SU-DHL-6 (cell line): ENCODE data around the gene ARHGAP28.
"Not testable (repeated sequence)": the region's sequence is repeated elsewhere in the genome, so short reads cannot be mapped to it uniquely, and the experiment has no call there.

Experiments
- H2AFZ ChIP-seq: fragments of 200-600 bp; sonication (generic); 2 replicates; pipeline ENCODE4 v1.6.1; 2014; ENCODE audit warnings: low read depth, mild to moderate bottlenecking, moderate library complexity, mixed read lengths, antibody characterized with exemption, low read length; ENCODE audit not compliant: severe bottlenecking
- H3F3A ChIP-seq: fragments of 200-600 bp; shearing (Covaris generic); 2 replicates; pipeline ENCODE4 v1.6.0; 2016; ENCODE audit warnings: antibody characterized with exemption, mild to moderate bottlenecking; ENCODE audit not compliant: insufficient read depth
- H3K27ac ChIP-seq: fragments of 200-600 bp; sonication (generic); 2 replicates; pipeline ENCODE4 v1.5.1; 2016; ENCODE audit warnings: low read depth, mild to moderate bottlenecking, low read length, moderate library complexity, mixed read lengths
- H3K27me3 ChIP-seq: fragments of 200-600 bp; sonication (generic), shearing (Covaris generic); 2 replicates; pipeline ENCODE4 v1.6.0; 2014; ENCODE audit warnings: mild to moderate bottlenecking, low read length
- H3K36me3 ChIP-seq: fragments of 200-600 bp; sonication (generic); 2 replicates; pipeline ENCODE4 v1.6.1; 2014; ENCODE audit warnings: mild to moderate bottlenecking, low read length, mixed read lengths
- H3K4me2 ChIP-seq: fragments of 300-600, 200-600 bp; shearing (Covaris generic), sonication (generic); 2 replicates; pipeline ENCODE4 v1.6.0; 2014; ENCODE audit warnings: low read length, low read depth, mild to moderate bottlenecking; ENCODE audit not compliant: poor library complexity, severe bottlenecking
- H3K4me3 ChIP-seq: fragments of 200-600 bp; sonication (generic); 2 replicates; pipeline ENCODE4 v1.5.1; 2014; ENCODE audit warnings: antibody characterized with exemption, low read length, mild to moderate bottlenecking, mixed read lengths; ENCODE audit not compliant: insufficient read depth, poor library complexity, severe bottlenecking
- H3K79me2 ChIP-seq: fragments of 200-600 bp; sonication (generic); 2 replicates; pipeline ENCODE4 v1.6.1; 2014; ENCODE audit warnings: mild to moderate bottlenecking, low read length, moderate library complexity; ENCODE audit not compliant: insufficient read depth
- H3K9ac ChIP-seq: fragments of 200-600 bp; sonication (generic); 2 replicates; pipeline ENCODE4 v1.7.0; 2014; ENCODE audit warnings: mild to moderate bottlenecking, low read length
- H3K9me2 ChIP-seq: fragments of 200-600 bp; sonication (generic); replicated peaks from 2 replicates; pipeline ENCODE4 v1.6.1; 2014; ENCODE audit warnings: low read length; ENCODE audit not compliant: insufficient read depth
- H3K9me3 ChIP-seq: fragments of 200-600 bp; sonication (generic); 2 replicates; pipeline ENCODE4 v1.6.1; 2014; ENCODE audit warnings: low read length, mixed read lengths; ENCODE audit not compliant: insufficient read depth
- H4K20me1 ChIP-seq: fragments of 200-600 bp; sonication (generic); 2 replicates; pipeline ENCODE4 v1.6.1; 2014; ENCODE audit warnings: low read depth, mild to moderate bottlenecking, antibody characterized with exemption, low read length, moderate library complexity, mixed read lengths
- EZH2phosphoT487 ChIP-seq: fragments of 200-600 bp; sonication (generic), shearing (Covaris generic); conservative IDR thresholded peaks from 2 replicates; pipeline ENCODE4 v1.6.1; 2018; ENCODE audit warnings: mild to moderate bottlenecking, antibody characterized with exemption, low read length, moderate library complexity, mixed read lengths
- TF ChIP-seq, protein P1 (sequence below): fragments of 200-600 bp; sonication (generic); IDR thresholded peaks from one replicate; pipeline ENCODE4 v1.5.1; 2017; ENCODE audit warnings: antibody characterized with exemption, mild to moderate bottlenecking, low read length, moderate library complexity; ENCODE audit not compliant: insufficient read depth, poor library complexity, severe bottlenecking

Gene ARHGAP28

DNA sequence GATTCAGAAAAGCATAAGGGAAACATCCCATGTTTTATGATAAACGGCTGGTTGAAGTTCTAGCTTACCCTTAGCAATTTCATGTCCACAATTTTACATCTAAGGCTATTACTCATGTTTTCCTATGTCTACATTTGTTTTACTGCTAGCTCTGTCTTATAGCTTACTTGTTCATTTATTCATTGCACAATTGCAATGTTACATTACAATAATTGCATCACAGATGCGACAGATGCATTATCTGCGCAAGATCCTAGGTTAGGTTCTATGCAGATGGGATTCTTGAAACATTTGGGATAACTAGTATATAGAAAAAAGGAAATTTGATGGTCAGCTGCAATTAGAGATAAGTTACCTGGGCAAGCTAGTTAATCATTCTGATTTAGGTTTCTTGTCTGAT lies 108.4 kb downstream of the ARHGAP28 start:
- Histone ChIP-seq H3K9me2 (no peaks in the 10 kb centered on the region), H3K4me2 (no peak overlapping the region), H3K4me3 (no peak overlapping the region), H3K36me3 (no peaks in the 10 kb centered on the region), H3K79me2 (no peaks in the 10 kb centered on the region), H3K9ac (no peak overlapping the region), H3K9me3 (no peaks in the 10 kb centered on the region), H3K27me3 (no peaks in the 10 kb centered on the region), H3F3A (no peaks in the 10 kb centered on the region), H3K27ac (no peak overlapping the region), H2AFZ (no peak overlapping the region), H4K20me1 (no peaks in the 10 kb centered on the region)
- TF ChIP-seq EZH2phosphoT487 = no peak

GRCh38 chr18:6842081-6842480 lies 112.6 kb downstream of the ARHGAP28 start:
- H3K9me2 ChIP-seq = no peaks in the 10 kb centered on the region
- no peaks in the 10 kb centered on the region for H3F3A ChIP-seq
- H4K20me1 ChIP-seq = no peaks in the 10 kb centered on the region
- no peak overlapping the region for H3K4me3 ChIP-seq
- no peaks in the 10 kb centered on the region for H3K36me3 ChIP-seq
- H3K9ac ChIP-seq = no peak overlapping the region
- H3K79me2 ChIP-seq = no peaks in the 10 kb centered on the region
- no peaks in the 10 kb centered on the region for H3K9me3 ChIP-seq
- H2AFZ ChIP-seq = no peak overlapping the region
- TF ChIP-seq, protein P1, sequence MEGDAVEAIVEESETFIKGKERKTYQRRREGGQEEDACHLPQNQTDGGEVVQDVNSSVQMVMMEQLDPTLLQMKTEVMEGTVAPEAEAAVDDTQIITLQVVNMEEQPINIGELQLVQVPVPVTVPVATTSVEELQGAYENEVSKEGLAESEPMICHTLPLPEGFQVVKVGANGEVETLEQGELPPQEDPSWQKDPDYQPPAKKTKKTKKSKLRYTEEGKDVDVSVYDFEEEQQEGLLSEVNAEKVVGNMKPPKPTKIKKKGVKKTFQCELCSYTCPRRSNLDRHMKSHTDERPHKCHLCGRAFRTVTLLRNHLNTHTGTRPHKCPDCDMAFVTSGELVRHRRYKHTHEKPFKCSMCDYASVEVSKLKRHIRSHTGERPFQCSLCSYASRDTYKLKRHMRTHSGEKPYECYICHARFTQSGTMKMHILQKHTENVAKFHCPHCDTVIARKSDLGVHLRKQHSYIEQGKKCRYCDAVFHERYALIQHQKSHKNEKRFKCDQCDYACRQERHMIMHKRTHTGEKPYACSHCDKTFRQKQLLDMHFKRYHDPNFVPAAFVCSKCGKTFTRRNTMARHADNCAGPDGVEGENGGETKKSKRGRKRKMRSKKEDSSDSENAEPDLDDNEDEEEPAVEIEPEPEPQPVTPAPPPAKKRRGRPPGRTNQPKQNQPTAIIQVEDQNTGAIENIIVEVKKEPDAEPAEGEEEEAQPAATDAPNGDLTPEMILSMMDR = no peak
- H3K27me3 ChIP-seq = no peaks in the 10 kb centered on the region
- no peak overlapping the region for H3K27ac ChIP-seq
- H3K4me2 ChIP-seq = no peak overlapping the region

GRCh38 chr18:6843308-6843707 lies 113.8 kb downstream of the ARHGAP28 start:
- H3K4me2 ChIP-seq = no peak overlapping the region
- no peak overlapping the region for H2AFZ ChIP-seq
- no peaks in the 10 kb centered on the region for H4K20me1 ChIP-seq
- no peak overlapping the region for H3K9ac ChIP-seq
- TF ChIP-seq EZH2phosphoT487 = no peak
- TF ChIP-seq, protein P1 = no peak
- no peaks in the 10 kb centered on the region for H3K36me3 ChIP-seq
- no peak overlapping the region for H3K27ac ChIP-seq
- no peaks in the 10 kb centered on the region for H3K27me3 ChIP-seq
- no peaks in the 10 kb centered on the region for H3K79me2 ChIP-seq
- no peaks in the 10 kb centered on the region for H3K9me3 ChIP-seq
- no peaks in the 10 kb centered on the region for H3F3A ChIP-seq
- no peak overlapping the region for H3K4me3 ChIP-seq
- no peaks in the 10 kb centered on the region for H3K9me2 ChIP-seq

GRCh38 chr18:6845521-6845920 lies 116.0 kb downstream of the ARHGAP28 start:
- not testable (repeated sequence) for H3K4me3 ChIP-seq, H3F3A ChIP-seq, H3K4me2 ChIP-seq, H3K9me3 ChIP-seq, H2AFZ ChIP-seq, H3K79me2 ChIP-seq, H3K9me2 ChIP-seq, H3K27ac ChIP-seq, H3K9ac ChIP-seq, H3K27me3 ChIP-seq, H3K36me3 ChIP-seq, H4K20me1 ChIP-seq
